K562 (cell line): Measurements from ENCODE around the gene AIDA.

Experiments used
- BRCA1 ChIP-seq, 2 experiments: fragments of 450-650 bp in 1 of 2; sonication (generic) in 1 of 2; formaldehyde crosslinking in 1 of 2; IDR thresholded peaks; 2 replicates each; pipeline versions ENCODE4 v1.5.0 to v1.6.1; 2017 to 2020; ENCODE audit warnings: mild to moderate bottlenecking in 1 of 2, missing genetic modification reagents in 1 of 2
- CTCF ChIP-seq, 3 experiments: IDR thresholded peaks in 2 of 3; conservative IDR thresholded peaks in 1 of 3; 2 replicates each; pipeline ENCODE4 v1.5.1; 2011 to 2012; ENCODE audit warnings: low read length in 3 of 3, mild to moderate bottlenecking in 3 of 3, control low read depth in 2 of 3, improper control_type of control experiment in 1 of 3, inconsistent platforms in 1 of 3, low read depth in 1 of 3, mixed read lengths in 1 of 3, moderate library complexity in 1 of 3; ENCODE audit not compliant: insufficient read depth in 2 of 3
- DIDO1 ChIP-seq: fragments of 450-650 bp; IDR thresholded peaks from 2 replicates; pipeline ENCODE4 v1.6.1; 2016; ENCODE audit warnings: low read depth, missing biosample characterization, missing genetic modification characterization
- FOXJ3 ChIP-seq: sonication (generic); formaldehyde crosslinking; IDR thresholded peaks from 2 replicates; pipeline ENCODE4 v1.4.0; 2020; ENCODE audit warnings: mild to moderate bottlenecking, missing genetic modification reagents
- HNRNPH1 ChIP-seq: fragments of 200-400 bp; formaldehyde crosslinking; optimal IDR thresholded peaks from 2 replicates; pipeline ENCODE3; 2017; ENCODE audit warnings: low read depth, mild to moderate bottlenecking, low read length, moderate library complexity
- POLR2AphosphoS5 ChIP-seq: IDR thresholded peaks from 2 replicates; pipeline ENCODE4 v1.6.1; 2011; ENCODE audit warnings: mild to moderate bottlenecking, low read depth, low read length, moderate library complexity; ENCODE audit not compliant: control insufficient read depth, insufficient read depth
- XRCC4 ChIP-seq: IDR thresholded peaks from one replicate; pipeline ENCODE4 v1.6.1; 2011; ENCODE audit not compliant: insufficient read depth, insufficient read length; ENCODE audit errors: extremely low read depth
- ZNF263 ChIP-seq: sonication (generic); formaldehyde crosslinking; IDR thresholded peaks from 2 replicates; pipeline ENCODE4 v1.8.0; 2022; ENCODE audit warnings: mild to moderate bottlenecking, missing genetic modification reagents, borderline replicate concordance
- TF ChIP-seq, protein P1 (sequence below): IDR thresholded peaks from 2 replicates; pipeline ENCODE4 v1.6.1; 2012; ENCODE audit warnings: low read depth, low read length, improper control_type of control experiment, borderline replicate concordance

GRCh38 chr1:222734740-222735139 lies 22.4 kb upstream of the AIDA start:
- no peak for TF ChIP-seq XRCC4
- TF ChIP-seq CTCF (IDR thresholded peaks at IDR 0.05 in 2 of 3, conservative IDR thresholded peaks at IDR 0.05 in 1 of 3; ENCODE audit: insufficient read depth in 2 of 3, low read depth in 1 of 3, low read length in 3 of 3) = no peak
- no peak for TF ChIP-seq HNRNPH1
- TF ChIP-seq POLR2AphosphoS5 = no peak
- TF ChIP-seq, protein P1, sequence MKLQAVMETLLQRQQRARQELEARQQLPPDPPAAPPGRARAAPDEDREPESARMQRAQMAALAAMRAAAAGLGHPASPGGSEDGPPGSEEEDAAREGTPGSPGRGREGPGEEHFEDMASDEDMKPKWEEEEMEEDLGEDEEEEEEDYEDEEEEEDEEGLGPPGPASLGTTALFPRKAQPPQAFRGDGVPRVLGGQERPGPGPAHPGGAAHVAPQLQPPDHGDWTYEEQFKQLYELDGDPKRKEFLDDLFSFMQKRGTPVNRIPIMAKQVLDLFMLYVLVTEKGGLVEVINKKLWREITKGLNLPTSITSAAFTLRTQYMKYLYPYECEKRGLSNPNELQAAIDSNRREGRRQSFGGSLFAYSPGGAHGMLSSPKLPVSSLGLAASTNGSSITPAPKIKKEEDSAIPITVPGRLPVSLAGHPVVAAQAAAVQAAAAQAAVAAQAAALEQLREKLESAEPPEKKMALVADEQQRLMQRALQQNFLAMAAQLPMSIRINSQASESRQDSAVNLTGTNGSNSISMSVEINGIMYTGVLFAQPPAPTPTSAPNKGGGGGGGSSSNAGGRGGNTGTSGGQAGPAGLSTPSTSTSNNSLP = no peak
- no peak for TF ChIP-seq FOXJ3 (CRISPR knock-in tag)
- TF ChIP-seq ZNF263 = no peak
- no peak for TF ChIP-seq BRCA1 (IDR thresholded peaks at IDR 0.05)
- no peak for TF ChIP-seq BRCA1 (CRISPR knock-in tag; IDR thresholded peaks at IDR 0.05)
- TF ChIP-seq DIDO1 (tag) = no peak
